Rectal smooth muscle tissue (tissue), 1 donor: ENCODE results near the gene BBLN.

Experiments used
- H3K27ac ChIP-seq: one replicate; pipeline ENCODE4 v1.7.0; 2013; ENCODE audit warnings: low read depth, low read length, inconsistent platforms
- H3K27me3 ChIP-seq: one replicate; pipeline ENCODE4 v1.7.0; 2013; ENCODE audit warnings: low read length; ENCODE audit not compliant: control insufficient read depth, insufficient read depth
- H3K36me3 ChIP-seq: one replicate; pipeline ENCODE4 v1.7.0; 2013; ENCODE audit warnings: low read length; ENCODE audit not compliant: control insufficient read depth, insufficient read depth
- H3K4me1 ChIP-seq: one replicate; pipeline ENCODE4 v1.7.0; 2013; ENCODE audit warnings: low read length; ENCODE audit not compliant: control insufficient read depth, insufficient read depth
- H3K4me3 ChIP-seq: one replicate; pipeline ENCODE4 v1.7.0; 2013; ENCODE audit warnings: low read length
- H3K9ac ChIP-seq: one replicate; pipeline ENCODE4 v1.7.0; 2013; ENCODE audit warnings: low read length

Gene BBLN

GRCh38 chr9:128151309-128152132 is 8.5 kb upstream of the BBLN start:
- Histone ChIP-seq H3K4me1 (no peaks in the 10 kb centered on the region), H3K36me3 (no peaks in the 10 kb centered on the region), H3K4me3 (no peak overlapping the region), H3K9ac (no peak overlapping the region), H3K27ac (no peak overlapping the region), H3K27me3 (no peaks in the 10 kb centered on the region)

DNA sequence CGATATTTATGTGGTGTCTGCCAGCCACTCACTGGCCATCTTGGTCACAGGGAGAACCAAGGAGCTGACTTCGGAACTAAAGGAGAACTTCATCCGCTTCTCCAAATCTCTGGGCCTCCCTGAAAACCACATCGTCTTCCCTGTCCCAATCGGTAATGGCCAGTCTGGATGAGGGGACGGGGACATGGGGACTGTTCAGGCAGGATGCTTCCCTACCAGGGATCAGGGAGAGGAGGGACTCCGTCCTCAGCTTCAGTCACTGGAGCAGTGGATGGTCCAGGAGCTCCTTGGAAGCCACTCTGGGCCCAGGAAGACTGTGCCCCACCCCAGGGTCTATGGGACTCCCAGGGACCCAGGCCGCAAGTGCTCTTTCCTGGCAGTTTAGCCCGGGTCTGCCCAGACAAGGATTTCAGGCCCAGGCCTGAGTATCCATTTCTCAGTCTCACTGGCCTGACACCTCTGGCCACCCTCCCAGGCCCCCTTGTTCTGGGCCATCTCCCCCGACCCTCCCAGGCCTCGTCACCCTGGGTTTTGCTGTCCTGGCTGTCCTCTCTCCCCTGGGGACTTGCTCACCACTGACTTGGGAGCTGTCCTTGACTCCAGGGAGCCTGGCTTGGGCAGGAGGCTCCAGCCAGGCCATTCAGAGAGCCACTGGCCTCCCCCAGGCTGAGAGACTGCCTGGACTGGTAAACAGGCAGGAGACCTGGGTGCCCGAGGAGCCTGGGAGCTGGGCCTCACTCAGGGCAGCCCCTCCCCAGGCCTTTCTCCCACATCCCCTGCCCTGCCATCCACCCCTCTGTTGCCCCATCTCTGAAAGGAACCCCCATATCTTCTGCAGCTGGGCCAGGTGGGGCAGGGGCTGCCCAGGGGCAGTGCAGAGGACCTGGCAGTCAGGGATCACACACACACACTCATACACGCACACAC is 7.7 kb upstream of the BBLN start:
- Histone ChIP-seq H3K4me3 (no peak overlapping the region), H3K27ac (no peak overlapping the region), H3K27me3 (no peaks in the 10 kb centered on the region)

DNA sequence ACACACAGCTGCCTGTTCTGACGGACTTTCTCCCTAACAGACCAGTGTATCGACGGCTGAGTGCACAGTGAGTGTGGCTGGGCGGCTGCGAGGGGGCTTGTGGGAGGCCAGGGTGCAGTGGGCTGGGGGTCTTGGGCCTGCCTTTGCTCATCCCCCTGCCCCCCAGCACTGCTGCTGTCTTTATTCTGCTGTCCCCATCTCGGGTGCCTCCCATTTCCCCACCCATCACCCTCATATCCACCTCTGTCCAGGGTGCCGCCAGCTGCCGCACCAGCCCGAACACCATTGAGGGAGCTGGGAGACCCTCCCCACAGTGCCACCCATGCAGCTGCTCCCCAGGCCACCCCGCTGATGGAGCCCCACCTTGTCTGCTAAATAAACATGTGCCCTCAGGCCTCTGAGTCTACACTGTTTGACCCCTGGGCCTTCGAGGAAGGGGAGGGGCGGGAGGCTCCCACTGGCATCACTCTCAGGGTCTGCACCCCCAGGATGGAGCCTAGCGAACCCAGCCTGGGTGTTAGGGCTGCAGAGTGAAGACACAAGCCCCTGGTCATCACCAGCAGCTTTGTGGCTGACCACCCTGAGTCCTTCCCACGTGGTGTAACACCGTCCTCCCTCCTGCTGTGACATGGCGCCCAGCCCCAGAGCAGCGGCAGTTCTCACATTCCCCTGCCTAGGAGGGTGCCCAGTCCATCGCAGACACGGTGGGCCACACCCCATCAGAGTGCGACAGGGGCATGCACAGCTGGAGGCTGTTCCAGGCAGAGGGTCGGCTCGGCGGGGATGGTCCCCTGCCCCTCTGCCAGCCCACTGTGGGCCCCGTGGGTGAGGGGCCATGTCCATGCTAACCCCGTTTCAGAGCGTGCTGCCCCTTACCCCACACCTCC is 6.8 kb upstream of the BBLN start:
- Histone ChIP-seq H3K4me1 (no peaks in the 10 kb centered on the region), H3K27ac (no peak overlapping the region), H3K27me3 (no peaks in the 10 kb centered on the region), H3K36me3 (no peaks in the 10 kb centered on the region), H3K9ac (no peak overlapping the region), H3K4me3 (no peak overlapping the region)

More for the DNA sequence above, 7.7 kb upstream of the BBLN start:
- no peaks in the 10 kb centered on the region for H3K4me1 ChIP-seq
- H3K36me3 ChIP-seq, result no peaks in the 10 kb centered on the region
- H3K9ac ChIP-seq, result no peak overlapping the region

- Histone ChIP-seq H3K4me3 (no peak overlapping the region), H3K36me3 (no peaks in the 10 kb centered on the region), H3K4me1 (no peaks in the 10 kb centered on the region), H3K27ac (no peak overlapping the region), H3K9ac (no peak overlapping the region), H3K27me3 (no peaks in the 10 kb centered on the region)
Observed at GRCh38 chr9:128153947-128154695, 5.9 kb upstream of the BBLN start.

DNA sequence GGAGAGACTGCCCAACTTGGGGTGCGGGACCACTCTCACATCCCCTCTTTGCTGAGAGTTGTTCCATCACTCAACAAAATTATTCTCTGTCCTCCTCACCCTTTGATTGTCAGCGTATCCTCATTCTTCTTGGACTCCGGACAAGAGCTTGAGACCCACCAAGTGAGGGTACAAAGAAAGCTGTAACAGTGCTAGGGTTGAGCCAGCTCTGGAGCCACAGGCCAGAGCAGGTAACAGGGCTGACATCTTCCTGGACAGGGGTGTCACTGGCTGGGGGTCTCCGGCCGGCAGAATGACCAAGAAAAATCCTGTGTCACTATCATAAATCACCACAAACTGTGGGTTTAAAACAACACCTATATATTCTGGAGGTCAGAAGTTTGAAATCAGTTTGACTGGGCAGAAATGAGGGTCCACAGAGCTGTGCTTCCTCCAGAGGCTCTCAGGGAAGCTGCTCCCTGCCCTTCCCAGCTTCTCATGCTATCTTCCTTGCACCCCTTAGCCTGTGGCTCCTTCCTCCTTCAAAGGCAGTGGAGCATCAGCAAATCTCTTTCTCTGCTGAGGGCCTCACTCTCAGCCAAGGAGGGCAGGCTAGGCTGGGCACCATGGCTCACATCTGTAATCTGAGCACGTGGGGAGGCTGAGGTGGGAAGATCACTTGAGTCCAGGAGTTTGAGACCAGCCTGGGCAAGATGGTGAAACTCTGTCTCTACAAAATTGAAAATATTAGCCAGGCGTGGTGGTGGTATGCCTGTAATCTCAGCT is 4.1 kb upstream of the BBLN start:
- no peak overlapping the region for H3K27ac ChIP-seq
- peaks cover 3% of the 10 kb centered on the region for H3K4me1 ChIP-seq
- H3K36me3 ChIP-seq, result no peaks in the 10 kb centered on the region
- no peak overlapping the region for H3K4me3 ChIP-seq
- H3K9ac ChIP-seq, result no peak overlapping the region
- H3K27me3 ChIP-seq, result no peaks in the 10 kb centered on the region

GRCh38 chr9:128159522-128159783 is 612 bp upstream of the BBLN start:
- Histone ChIP-seq H3K27ac (peak overlapping the region; percentile 50), H3K36me3 (peaks cover 7% of the 10 kb centered on the region), H3K9ac (peak overlapping the region; percentile 13), H3K27me3 (no peaks in the 10 kb centered on the region), H3K4me1 (peaks cover 4% of the 10 kb centered on the region), H3K4me3 (peak overlapping the region; percentile 76)

GRCh38 chr9:128160603-128160987 is 530 bp downstream of the BBLN start:
- Histone ChIP-seq H3K27ac (no peak overlapping the region), H3K4me1 (peaks cover 4% of the 10 kb centered on the region), H3K36me3 (peaks cover 7% of the 10 kb centered on the region), H3K27me3 (no peaks in the 10 kb centered on the region), H3K4me3 (peak overlapping the region; percentile 95), H3K9ac (peak overlapping the region; percentile 92)

- Histone ChIP-seq H3K4me3 (no peak overlapping the region), H3K36me3 (peaks cover 9% of the 10 kb centered on the region), H3K27ac (no peak overlapping the region), H3K4me1 (peaks cover 4% of the 10 kb centered on the region), H3K9ac (no peak overlapping the region), H3K27me3 (no peaks in the 10 kb centered on the region)
Observed at GRCh38 chr9:128161215-128161902, 1.3 kb downstream of the BBLN start.

GRCh38 chr9:128162215-128163026 is 2.4 kb downstream of the BBLN start:
- Histone ChIP-seq H3K27ac (no peak overlapping the region), H3K36me3 (peaks cover 20% of the 10 kb centered on the region), H3K9ac (no peak overlapping the region)

GRCh38 chr9:128163027-128163515 is 3.0 kb downstream of the BBLN start:
- no peak overlapping the region for H3K4me3 ChIP-seq
- no peak overlapping the region for H3K27ac ChIP-seq
- peaks cover 26% of the 10 kb centered on the region for H3K36me3 ChIP-seq
- no peaks in the 10 kb centered on the region for H3K27me3 ChIP-seq
- peaks cover 4% of the 10 kb centered on the region for H3K4me1 ChIP-seq
- no peak overlapping the region for H3K9ac ChIP-seq

More at GRCh38 chr9:128162215-128163026, 2.4 kb downstream of the BBLN start:
- H3K27me3 ChIP-seq, result no peaks in the 10 kb centered on the region
- no peak overlapping the region for H3K4me3 ChIP-seq
- H3K4me1 ChIP-seq, result peaks cover 4% of the 10 kb centered on the region
